OCI-LY7 (cell line): ENCODE measurements around the gene SYT15. TPM values are rescaled to one million over a fixed set of nuclear protein-coding genes. Genes with fewer than 3 reads are reported as not detected.
"Not testable (repeated sequence)": the region's sequence is repeated elsewhere in the genome, so short reads cannot be mapped to it uniquely, and the experiment has no call there.

Experiments
- Bru-seq: library from RNA; stranded (reverse); fragments of 400-500 nt; gene quantifications from one replicate; lab custom pipeline; 2021; lab: Mats Ljungman, UMichigan
- BruChase-seq, 2 experiments: library from RNA; stranded (reverse); fragments of 400-500 nt; gene quantifications; one replicate each; lab custom pipeline; 2021; lab: Mats Ljungman, UMichigan
- BruUV-seq: library from RNA; stranded (reverse); fragments of 400-500 nt; replicated peaks from 2 replicates; lab custom pipeline; 2021; lab: Mats Ljungman, UMichigan
- CTCF ChIA-PET: fragments of 300-600 bp; sonication (Branson Sonifier 250); formaldehyde crosslinking; loops from one replicate; lab custom pipeline; 2022; ENCODE audit warnings: antibody characterized with exemption; ENCODE audit not compliant: unreplicated experiment; lab: Charles Lee
- POLR2A ChIA-PET: fragments of 300-600 bp; sonication (Branson Sonifier 250); formaldehyde crosslinking; loops from one replicate; lab custom pipeline; 2022; ENCODE audit warnings: antibody characterized with exemption; lab: Charles Lee
- DNase-seq: peaks from one replicate; pipeline ENCODE4 v3.0.0-alpha.2; 2015; ENCODE audit warnings: low spot score
- H2AFZ ChIP-seq: fragments of 200-600 bp; sonication (generic), shearing (Covaris generic); 2 replicates; pipeline ENCODE4 v1.6.1; 2014; ENCODE audit warnings: mild to moderate bottlenecking, antibody characterized with exemption, low read length, moderate library complexity
- H3K27ac ChIP-seq: fragments of 200-600 bp; sonication (generic); 2 replicates; pipeline ENCODE4 v1.5.1; 2014; ENCODE audit warnings: mixed run types, low read depth, mild to moderate bottlenecking, moderate library complexity, low read length, inconsistent platforms; ENCODE audit not compliant: poor library complexity, severe bottlenecking
- H3K36me3 ChIP-seq: fragments of 200-600 bp; sonication (generic); 2 replicates; pipeline ENCODE4 v1.6.1; 2014; ENCODE audit warnings: mild to moderate bottlenecking, antibody characterized with exemption, low read length, moderate library complexity, mixed read lengths; ENCODE audit not compliant: insufficient read depth
- H3K4me1 ChIP-seq: fragments of 200-600 bp; sonication (generic); 2 replicates; pipeline ENCODE4 v1.5.1; 2014; ENCODE audit warnings: mild to moderate bottlenecking, low read length; ENCODE audit not compliant: insufficient read depth, poor library complexity, severe bottlenecking
- H3K4me2 ChIP-seq: fragments of 200-600 bp; sonication (generic); 2 replicates; pipeline ENCODE4 v1.6.1; 2014; ENCODE audit warnings: mild to moderate bottlenecking, low read length
- H3K4me3 ChIP-seq: fragments of 200-600 bp; sonication (generic); 2 replicates; pipeline ENCODE4 v1.5.1; 2014; ENCODE audit warnings: mild to moderate bottlenecking, low read depth, low read length; ENCODE audit not compliant: poor library complexity, severe bottlenecking
- H3K79me2 ChIP-seq: fragments of 200-600 bp; sonication (generic); 2 replicates; pipeline ENCODE4 v1.6.1; 2016; ENCODE audit warnings: low read depth, mild to moderate bottlenecking, low read length, moderate library complexity, mixed read lengths; ENCODE audit not compliant: insufficient read depth
- H3K9me2 ChIP-seq: fragments of 200-600 bp; sonication (generic); 2 replicates; pipeline ENCODE4 v1.6.1; 2016; ENCODE audit warnings: mild to moderate bottlenecking, low read length, mixed read lengths; ENCODE audit not compliant: insufficient read depth
- H3K9me3 ChIP-seq: fragments of 200-600 bp; sonication (generic); 2 replicates; pipeline ENCODE4 v1.6.1; 2014; ENCODE audit warnings: mild to moderate bottlenecking, mixed run types, low read length, mixed read lengths
- H4K20me1 ChIP-seq: fragments of 200-600 bp; sonication (generic); 2 replicates; pipeline ENCODE4 v1.6.1; 2014; ENCODE audit warnings: mild to moderate bottlenecking, antibody characterized with exemption, low read length, moderate library complexity, mixed read lengths; ENCODE audit not compliant: insufficient read depth
- CTCF ChIP-seq: fragments of 200-600 bp; sonication (generic); conservative IDR thresholded peaks from 2 replicates; pipeline ENCODE4 v1.5.1; 2014; ENCODE audit warnings: mild to moderate bottlenecking, antibody characterized with exemption, low read length, moderate library complexity, mixed read lengths
- EZH2phosphoT487 ChIP-seq: fragments of 200-600 bp; sonication (generic); IDR thresholded peaks from 2 replicates; pipeline ENCODE4 v1.6.1; 2018; ENCODE audit warnings: low read depth, borderline replicate concordance, mild to moderate bottlenecking, mixed run types, antibody characterized with exemption, low read length, moderate library complexity, mixed read lengths
- intact Hi-C: fragments of 100-400 bp; cut with micrococcal nuclease; formaldehyde crosslinking; loops from one replicate; pipeline ENCODE4 v1.10.0; 2022; ENCODE audit not compliant: unreplicated experiment
- long read RNA-seq: library from polyadenylated mRNA; stranded (forward); transcript quantifications from one replicate; pipeline ENCODE4 v2.0.0, GENCODE V29; 2022
- total RNA-seq, 2 experiments: library from RNA; depleted of rRNA in 1 of 2; stranded (reverse); fragments of >200 nt in 1 of 2; shearing (Covaris generic) in 1 of 2; gene quantifications; 2 replicates each; pipeline ENCODE4 v1.2.3, GENCODE V29; 2014 to 2022

Gene SYT15
- 0.25 and 0.31 TPM in 2 replicates for total RNA-seq (2014; rRNA removed; shearing (Covaris generic))
- total RNA-seq (2022), result 1.5 and 2.1 TPM in 2 replicates
- not detected for Bru-seq, nascent RNA
- BruChase-seq, experiment 1, labeled RNA remaining after a 6-hour chase, result percentile 11 among the genes with signal in this experiment
- percentile 18 among the genes with signal in this experiment for BruChase-seq, experiment 2, labeled RNA remaining after a 2-hour chase
- long read RNA-seq, result 0 reads

GRCh38 chr10:46578474-46579178 is at the start of gene SYT15:
SYT15 (plus strand) TSS chr10:46579128; CDS start chr10:46579169, 41 bp downstream.
- H4K20me1 ChIP-seq, H3K36me3 ChIP-seq, H3K4me1 ChIP-seq, intact Hi-C loops, H3K79me2 ChIP-seq, DNase-seq, CTCF ChIA-PET, H3K27ac ChIP-seq, H2AFZ ChIP-seq, H3K4me3 ChIP-seq, POLR2A ChIA-PET, BruUV-seq, H3K9me2 ChIP-seq, H3K9me3 ChIP-seq, H3K4me2 ChIP-seq: not testable (repeated sequence)

GRCh38 chr10:46529742-46530141 is 49.2 kb upstream of the SYT15 start:
- H2AFZ ChIP-seq, H4K20me1 ChIP-seq, H3K4me3 ChIP-seq, BruUV-seq, H3K36me3 ChIP-seq, intact Hi-C loops, DNase-seq, H3K9me2 ChIP-seq, CTCF ChIA-PET, H3K4me1 ChIP-seq, H3K9me3 ChIP-seq, H3K27ac ChIP-seq, H3K4me2 ChIP-seq, H3K79me2 ChIP-seq: not testable (repeated sequence)
- POLR2A ChIA-PET, result interaction anchor here (1.3 kb wide), 1 partner anchor 12 kb away, joined by 6 read pairs; no protein-coding TSS in a partner anchor

- BruUV-seq, result no TSS peak
- Histone ChIP-seq H3K9me2 (no peaks in the 10 kb centered on the region), H3K4me1 (no peaks in the 10 kb centered on the region), H3K79me2 (no peaks in the 10 kb centered on the region), H3K4me2 (no peak overlapping the region), H3K9me3 (peaks cover 8% of the 10 kb centered on the region), H3K4me3 (no peak overlapping the region), H2AFZ (no peak overlapping the region), H3K36me3 (no peaks in the 10 kb centered on the region), H3K27ac (no peak overlapping the region), H4K20me1 (no peaks in the 10 kb centered on the region)
- CTCF ChIA-PET, result no interaction called here
- POLR2A ChIA-PET, result interaction anchor here (1.3 kb wide), 1 partner anchor 13 kb away, joined by 6 read pairs; no protein-coding TSS in a partner anchor
- no peak for DNase-seq
- intact Hi-C loops, result no loop called here
- no peak for TF ChIP-seq EZH2phosphoT487
- no peak for TF ChIP-seq CTCF
Measured at GRCh38 chr10:46530249-46531186, 48.4 kb upstream of the SYT15 start.

GRCh38 chr10:46532256-46532655 is 46.7 kb upstream of the SYT15 start:
- intact Hi-C loops, H4K20me1 ChIP-seq, H3K9me2 ChIP-seq, H2AFZ ChIP-seq, H3K27ac ChIP-seq, H3K36me3 ChIP-seq, H3K9me3 ChIP-seq, H3K4me1 ChIP-seq, H3K4me2 ChIP-seq, DNase-seq, H3K4me3 ChIP-seq, BruUV-seq, CTCF ChIA-PET, H3K79me2 ChIP-seq, POLR2A ChIA-PET: not testable (repeated sequence)
